ENCODE results near the gene CMIP.

Gene CMIP

DNA sequence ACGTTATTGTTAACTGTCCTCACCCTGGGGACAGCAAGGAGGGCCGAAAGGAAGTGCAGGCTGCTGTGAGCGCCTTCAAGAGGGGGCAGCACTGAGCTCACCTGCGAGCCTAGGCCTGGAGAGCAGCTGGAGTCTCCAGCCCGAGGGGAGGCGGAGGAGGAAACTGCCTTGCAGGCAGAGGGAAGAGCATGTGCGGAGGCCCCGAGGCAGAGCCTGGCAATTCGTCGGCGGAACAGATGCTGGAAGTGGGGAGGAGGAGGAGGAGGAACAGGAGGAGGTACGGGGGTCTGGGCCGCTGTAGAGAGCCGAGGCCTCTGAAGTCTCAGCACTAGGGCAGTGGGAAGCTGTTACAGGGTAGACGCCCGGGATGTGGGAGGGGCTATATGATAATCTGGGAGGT lies 284.8 kb downstream of the CMIP start:
- TF ChIP-seq, protein P1, sequence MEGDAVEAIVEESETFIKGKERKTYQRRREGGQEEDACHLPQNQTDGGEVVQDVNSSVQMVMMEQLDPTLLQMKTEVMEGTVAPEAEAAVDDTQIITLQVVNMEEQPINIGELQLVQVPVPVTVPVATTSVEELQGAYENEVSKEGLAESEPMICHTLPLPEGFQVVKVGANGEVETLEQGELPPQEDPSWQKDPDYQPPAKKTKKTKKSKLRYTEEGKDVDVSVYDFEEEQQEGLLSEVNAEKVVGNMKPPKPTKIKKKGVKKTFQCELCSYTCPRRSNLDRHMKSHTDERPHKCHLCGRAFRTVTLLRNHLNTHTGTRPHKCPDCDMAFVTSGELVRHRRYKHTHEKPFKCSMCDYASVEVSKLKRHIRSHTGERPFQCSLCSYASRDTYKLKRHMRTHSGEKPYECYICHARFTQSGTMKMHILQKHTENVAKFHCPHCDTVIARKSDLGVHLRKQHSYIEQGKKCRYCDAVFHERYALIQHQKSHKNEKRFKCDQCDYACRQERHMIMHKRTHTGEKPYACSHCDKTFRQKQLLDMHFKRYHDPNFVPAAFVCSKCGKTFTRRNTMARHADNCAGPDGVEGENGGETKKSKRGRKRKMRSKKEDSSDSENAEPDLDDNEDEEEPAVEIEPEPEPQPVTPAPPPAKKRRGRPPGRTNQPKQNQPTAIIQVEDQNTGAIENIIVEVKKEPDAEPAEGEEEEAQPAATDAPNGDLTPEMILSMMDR (IDR thresholded peaks at IDR 0.05; ENCODE audit: low read length, missing control alignments), result no peak
- DNase-seq (ENCODE audit: low read depth), result no peak
- no peak overlapping the region for H3K4me3 ChIP-seq (replicated peaks; ENCODE audit: low read depth, low read length)

DNA sequence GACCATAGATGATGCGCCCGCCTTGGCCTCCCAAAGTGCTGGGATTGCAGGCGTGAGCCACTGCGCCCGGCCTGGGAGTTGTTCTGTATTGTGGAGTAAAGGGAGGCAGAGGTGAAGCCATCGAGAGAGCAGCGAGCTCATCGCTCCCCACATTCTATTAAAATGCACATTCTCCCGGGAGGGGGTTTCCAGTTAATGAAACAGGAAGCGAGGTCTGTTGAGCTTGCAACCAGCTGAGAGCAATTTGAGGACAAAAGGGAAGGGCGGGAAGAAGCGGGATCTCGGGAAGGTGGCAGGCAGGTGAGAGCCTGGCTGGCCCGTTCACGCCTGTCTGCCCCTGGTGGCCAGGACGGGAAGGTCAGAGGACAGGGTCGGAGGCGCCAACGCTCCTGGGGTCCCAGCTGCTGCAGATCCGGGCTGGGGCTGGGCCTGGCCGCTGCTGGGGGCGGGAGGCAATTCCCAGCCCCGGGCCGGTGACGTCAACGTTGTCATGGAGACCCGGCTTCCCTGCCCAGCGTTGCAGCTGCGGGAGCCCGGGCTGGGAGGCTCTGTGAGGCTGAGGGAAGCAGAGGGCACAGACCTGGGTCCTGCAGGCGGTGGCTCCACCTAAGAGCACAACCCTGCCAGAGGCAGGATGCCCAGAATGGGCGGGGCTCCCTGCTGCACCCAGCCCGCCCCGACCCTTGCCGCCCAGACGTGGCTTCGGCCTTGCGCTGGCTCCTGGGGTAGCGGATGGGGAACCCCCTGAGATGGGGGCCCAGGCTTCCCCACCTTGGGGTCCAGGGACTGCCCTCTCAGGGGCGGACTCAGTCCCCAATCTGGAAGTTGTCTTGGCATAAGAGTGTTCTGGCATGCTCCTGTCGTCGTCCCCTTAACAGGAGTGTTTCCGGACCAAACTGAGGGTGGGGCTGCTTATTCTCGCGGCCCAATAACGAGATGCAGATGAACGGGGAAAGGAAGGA lies 285.8 kb downstream of the CMIP start:
- TF ChIP-seq, protein P1 (IDR thresholded peaks at IDR 0.05; ENCODE audit: low read length, missing control alignments), result peak; percentile 44
- H3K4me3 ChIP-seq (replicated peaks; ENCODE audit: low read depth, low read length), result peak overlapping the region; percentile 45
- DNase-seq (ENCODE audit: low read depth), result peak; percentile 84

DNA sequence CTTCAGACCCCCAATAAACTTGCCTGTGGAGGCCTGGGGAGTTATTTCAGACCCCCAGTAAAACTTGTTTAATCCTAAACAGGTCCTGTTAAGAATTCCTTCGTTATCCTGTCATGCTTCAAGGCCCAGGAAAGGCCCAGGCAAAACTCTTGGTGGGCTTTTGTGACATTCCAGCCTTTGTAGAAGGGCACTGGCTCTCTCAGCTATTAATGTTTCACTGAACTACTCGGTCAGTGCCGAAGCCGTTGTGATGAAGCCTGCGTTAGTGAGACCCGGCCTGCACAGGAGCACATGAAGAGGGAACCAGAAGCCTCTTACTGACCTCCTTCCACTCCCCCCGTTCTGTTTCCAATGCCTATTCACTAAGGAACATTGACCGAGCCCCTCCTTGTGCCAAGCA lies 287.0 kb downstream of the CMIP start:
- TF ChIP-seq, protein P1 (IDR thresholded peaks at IDR 0.05; ENCODE audit: low read length, missing control alignments), result no peak

DNA sequence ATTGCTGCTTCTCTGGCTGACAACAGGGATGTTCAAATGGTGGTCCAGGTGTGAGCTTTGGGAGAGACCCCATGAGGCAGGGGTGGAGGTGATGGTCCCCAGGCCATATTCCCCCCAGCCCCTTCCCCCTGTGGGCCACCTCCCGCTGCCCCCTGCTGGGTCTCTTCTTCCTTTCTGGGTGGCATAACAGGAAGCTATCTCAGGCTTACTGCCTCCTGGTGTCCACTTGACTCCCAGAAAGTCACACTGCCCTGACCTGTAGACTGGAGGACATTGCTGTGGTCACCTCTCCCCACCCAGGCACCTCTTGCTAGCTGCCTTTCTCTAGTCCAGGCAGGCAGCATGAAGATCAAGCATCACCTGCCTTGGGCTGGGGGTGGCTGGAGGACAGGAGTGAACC lies 288.1 kb downstream of the CMIP start:
- TF ChIP-seq, protein P1 (IDR thresholded peaks at IDR 0.05; ENCODE audit: low read length, missing control alignments), result no peak
- no peak overlapping the region for H3K4me3 ChIP-seq (replicated peaks; ENCODE audit: low read depth, low read length)
- no peak for DNase-seq (ENCODE audit: low read depth)

More for the DNA sequence above, 287.0 kb downstream of the CMIP start:
- no peak for DNase-seq (ENCODE audit: low read depth)
- H3K4me3 ChIP-seq (replicated peaks; ENCODE audit: low read depth, low read length), result no peak overlapping the region

DNA sequence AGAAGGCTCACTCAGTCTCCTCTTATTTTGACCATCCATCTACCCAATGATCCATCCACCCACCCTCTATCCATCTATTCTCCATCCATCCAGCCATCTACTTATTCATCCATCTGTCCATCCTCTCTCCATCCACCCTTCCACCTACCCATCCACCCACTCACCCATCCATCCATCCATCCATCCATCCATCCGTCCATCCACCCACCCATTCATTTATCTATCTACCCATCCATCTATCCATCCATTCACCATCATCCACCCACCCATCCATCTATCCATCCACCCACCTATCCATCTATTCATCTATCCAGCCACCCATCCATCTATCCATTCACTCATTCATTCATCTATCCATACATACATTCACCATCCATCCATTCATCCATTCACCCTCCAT lies 288.7 kb downstream of the CMIP start:
- TF ChIP-seq, protein P1 (IDR thresholded peaks at IDR 0.05; ENCODE audit: low read length, missing control alignments), result no peak
- no peak for DNase-seq (ENCODE audit: low read depth)

DNA sequence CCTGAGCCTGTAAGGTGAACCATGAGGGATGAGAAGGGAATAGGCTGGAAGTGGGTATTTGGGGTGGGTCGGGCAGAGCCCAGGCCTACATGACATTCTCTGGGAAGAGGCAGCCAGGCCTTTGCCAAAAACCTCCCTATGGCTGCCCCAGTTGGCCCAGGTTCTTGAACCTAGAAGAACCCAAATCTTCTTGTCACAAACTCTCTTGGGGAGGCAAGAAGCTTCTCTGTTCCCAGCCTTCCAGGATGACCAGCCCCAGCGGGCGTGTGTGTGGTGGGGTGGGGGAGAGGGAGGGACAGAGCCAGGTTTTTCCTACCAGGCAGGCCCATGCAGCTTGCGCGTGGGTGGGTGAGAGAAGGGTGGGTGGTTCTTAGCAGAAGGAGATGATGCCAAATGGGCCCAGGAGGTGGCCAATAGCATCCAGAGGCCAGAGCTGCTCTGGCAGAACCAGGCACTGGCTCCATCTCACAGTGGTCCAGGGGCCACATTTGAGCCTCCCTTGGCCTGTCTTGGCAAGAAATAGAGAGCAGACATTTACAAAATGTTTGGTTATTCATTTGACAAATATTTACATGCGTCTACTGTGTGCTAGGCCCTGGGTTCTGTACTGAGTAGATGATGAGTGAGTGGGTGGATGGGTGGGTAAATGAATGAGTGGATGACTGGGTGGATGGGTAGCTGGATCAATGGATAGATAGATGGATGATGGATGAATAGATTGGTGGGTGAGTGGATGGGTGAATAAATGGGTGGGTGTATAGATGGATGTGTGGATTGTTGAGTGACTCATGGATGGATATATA lies 290.2 kb downstream of the CMIP start:
- no peak for DNase-seq (ENCODE audit: low read depth)
- TF ChIP-seq, protein P1 (IDR thresholded peaks at IDR 0.05; ENCODE audit: low read length, missing control alignments), result no peak
- H3K4me3 ChIP-seq (replicated peaks; ENCODE audit: low read depth, low read length), result no peak overlapping the region

More for the DNA sequence above, 288.7 kb downstream of the CMIP start:
- no peak overlapping the region for H3K4me3 ChIP-seq (replicated peaks; ENCODE audit: low read depth, low read length)
